Endothelial cell of umbilical vein (primary cell): Measurements from ENCODE around the gene LRP6. TPM values are rescaled to one million over a fixed set of nuclear protein-coding genes. Genes with fewer than 3 reads are reported as not detected.

Source experiments
- BruUV-seq: library from RNA; stranded (reverse); fragments of 400-500 nt; replicated peaks from 2 replicates; lab custom pipeline; 2021; lab: Mats Ljungman, UMichigan
- CTCF ChIA-PET: fragments of 300-600, 350-600 bp; sonication (Branson Sonifier 250); formaldehyde crosslinking; loops from one replicate; lab custom pipeline; 2021; ENCODE audit warnings: antibody characterized with exemption, inconsistent platforms; lab: Charles Lee
- POLR2A ChIA-PET: fragments of 300-600, 350-600 bp; sonication (Branson Sonifier 250); formaldehyde crosslinking; loops from one replicate; lab custom pipeline; 2021; ENCODE audit warnings: antibody characterized with exemption, inconsistent platforms; lab: Charles Lee
- DNase-seq: peaks from one replicate; pipeline ENCODE4 v3.0.0-alpha.2; 2011; ENCODE audit warnings: low read depth, low spot score
- FAIRE-seq: peaks from 2 replicates; lab custom pipeline; 2011; peaks lifted over from hg19 to GRCh38; lab: Jason Lieb, UNC
- H2AFZ ChIP-seq: 2 replicates; pipeline ENCODE4 v1.6.0; 2012; ENCODE audit warnings: low read depth, low read length, control low read depth, inconsistent platforms
- H3K27ac ChIP-seq: 2 replicates; pipeline ENCODE4 v1.5.1; 2011; ENCODE audit warnings: low read depth, mild to moderate bottlenecking, control low read depth, low read length, moderate library complexity; ENCODE audit not compliant: insufficient read depth
- H3K27me3 ChIP-seq, 2 experiments: 2 replicates each; pipeline versions ENCODE4 v1.6.0 to v1.6.1; 2011; ENCODE audit warnings: low read length in 2 of 2, mixed read lengths in 1 of 2; ENCODE audit not compliant: control insufficient read depth in 2 of 2, insufficient read depth in 2 of 2
- H3K36me3 ChIP-seq, 2 experiments: 2 replicates in 1 of 2; 3 replicates in 1 of 2; pipeline ENCODE4 v1.5.1; 2011; ENCODE audit warnings: low read length in 2 of 2, mild to moderate bottlenecking in 1 of 2, moderate library complexity in 1 of 2; ENCODE audit not compliant: control insufficient read depth in 2 of 2, insufficient read depth in 2 of 2; ENCODE audit errors: extremely low read depth in 1 of 2
- H3K4me1 ChIP-seq: 3 replicates; pipeline ENCODE4 v1.5.1; 2011; ENCODE audit warnings: mild to moderate bottlenecking, low read length; ENCODE audit not compliant: control insufficient read depth, insufficient read depth; ENCODE audit errors: extremely low read depth
- H3K4me2 ChIP-seq: 2 replicates; pipeline ENCODE4 v1.6.1; 2011; ENCODE audit warnings: low read length, control low read depth, mixed read lengths; ENCODE audit not compliant: insufficient read depth
- H3K4me3 ChIP-seq, 3 experiments: fragments of 200-600 bp in 1 of 3; sonication (generic), shearing (Covaris generic) in 1 of 3; replicated peaks in 1 of 3; 2 replicates each; pipeline ENCODE4 v1.5.1; 2011 to 2016; ENCODE audit warnings: control low read depth in 3 of 3, low read length in 3 of 3, mild to moderate bottlenecking in 2 of 3, inconsistent platforms in 1 of 3, low read depth in 1 of 3, moderate library complexity in 1 of 3; ENCODE audit not compliant: insufficient read depth in 1 of 3
- H3K79me2 ChIP-seq: 2 replicates; pipeline ENCODE4 v1.6.0; 2012; ENCODE audit warnings: low read length, inconsistent platforms; ENCODE audit not compliant: control insufficient read depth, insufficient read depth
- H3K9ac ChIP-seq: replicated peaks from 2 replicates; pipeline ENCODE3; 2011; ENCODE audit warnings: low read length, control low read depth; ENCODE audit not compliant: insufficient read depth; ENCODE audit errors: extremely low read depth
- H3K9me1 ChIP-seq: replicated peaks from 3 replicates; pipeline ENCODE4 v1.6.0; 2011; ENCODE audit warnings: mild to moderate bottlenecking, low read length; ENCODE audit not compliant: control insufficient read depth, insufficient read depth; ENCODE audit errors: extremely low read depth
- H3K9me3 ChIP-seq: replicated peaks from 2 replicates; pipeline ENCODE4 v1.5.1; 2012; ENCODE audit warnings: low read length, inconsistent platforms; ENCODE audit not compliant: control insufficient read depth, insufficient read depth
- H4K20me1 ChIP-seq: replicated peaks from 2 replicates; pipeline ENCODE3; 2011; ENCODE audit warnings: mild to moderate bottlenecking, low read length; ENCODE audit not compliant: control insufficient read depth, insufficient read depth; ENCODE audit errors: extremely low read depth
- EZH2 ChIP-seq: IDR thresholded peaks from 2 replicates; pipeline ENCODE4 v1.6.1; 2012; ENCODE audit warnings: borderline replicate concordance, low read depth, mild to moderate bottlenecking, moderate library complexity, low read length, inconsistent platforms; ENCODE audit not compliant: severe bottlenecking
- FOS ChIP-seq: IDR thresholded peaks from 2 replicates; pipeline ENCODE4 v1.6.1; 2011; ENCODE audit warnings: mild to moderate bottlenecking, low read length, moderate library complexity, borderline replicate concordance; ENCODE audit not compliant: insufficient read depth
- GATA2 ChIP-seq: IDR thresholded peaks from 2 replicates; pipeline ENCODE4 v1.7.0; 2011; ENCODE audit warnings: low read depth, mild to moderate bottlenecking, moderate library complexity, mixed read lengths, low read length; ENCODE audit not compliant: insufficient read length, insufficient read depth
- JUN ChIP-seq: IDR thresholded peaks from 2 replicates; pipeline ENCODE4 v1.6.1; 2011; ENCODE audit warnings: borderline replicate concordance, low read depth; ENCODE audit not compliant: insufficient read length, insufficient read depth
- MYC ChIP-seq: IDR thresholded peaks from one replicate; pipeline ENCODE4 v1.6.1; 2011; ENCODE audit warnings: mild to moderate bottlenecking, low read depth, low read length
- POLR2A ChIP-seq: IDR thresholded peaks from 2 replicates; pipeline ENCODE4 v1.6.1; 2012; ENCODE audit warnings: low read depth, mild to moderate bottlenecking, control low read depth, low read length
- POLR2AphosphoS5 ChIP-seq: IDR thresholded peaks from 2 replicates; pipeline ENCODE4 v1.6.1; 2012; ENCODE audit warnings: low read depth, mild to moderate bottlenecking, control low read depth, low read length, moderate library complexity; ENCODE audit not compliant: insufficient read depth
- dilution Hi-C: fragments of 300-500 bp; cut with MboI; formaldehyde crosslinking; loops from one replicate; pipeline ENCODE4 v1.15.0; 2019; ENCODE audit warnings: low sequenced_read_pairs; ENCODE audit not compliant: extremely low pct_ligation_motif_present
- intact Hi-C: fragments of 100-400 bp; cut with micrococcal nuclease; formaldehyde crosslinking; loops from one replicate; pipeline ENCODE4 v1.10.0; 2022
- polyA plus RNA-seq, 4 experiments: library from polyadenylated mRNA; depleted of rRNA in 3 of 4; stranded (reverse) in 3 of 4; unstranded in 1 of 4; fragments of >200 nt; gene quantifications; 2 replicates each; pipeline versions ENCODE4 v1.2.1 to v1.2.3, GENCODE V29; 2011 to 2012; ENCODE audit warnings: missing spikeins in 1 of 4
- total RNA-seq: library from RNA; stranded (reverse); gene quantifications from 2 replicates; pipeline ENCODE4 v1.2.3, GENCODE V29; 2021
- TF ChIP-seq, protein P1 (sequence below), 2 donors: IDR thresholded peaks; 1 replicate in 1 of 2; 2 replicates in 1 of 2; pipeline ENCODE4 v1.5.1; 2011; ENCODE audit warnings: low read length in 2 of 2, mild to moderate bottlenecking in 2 of 2, moderate library complexity in 2 of 2, control low read depth in 1 of 2, inconsistent platforms in 1 of 2, low read depth in 1 of 2; ENCODE audit not compliant: insufficient read depth in 1 of 2; ENCODE audit errors: extremely low read depth in 1 of 2
- TF ChIP-seq, protein P2 (sequence below): IDR thresholded peaks from 2 replicates; pipeline ENCODE4 v1.6.1; 2011; ENCODE audit not compliant: insufficient read depth, insufficient read length

Gene LRP6
- total and polyA plus RNA-seq, 2 donors (not counting 3 experiments of a cell fraction or from before 2014, with no cell fraction given), result 28.5 to 41.7 TPM

DNA sequence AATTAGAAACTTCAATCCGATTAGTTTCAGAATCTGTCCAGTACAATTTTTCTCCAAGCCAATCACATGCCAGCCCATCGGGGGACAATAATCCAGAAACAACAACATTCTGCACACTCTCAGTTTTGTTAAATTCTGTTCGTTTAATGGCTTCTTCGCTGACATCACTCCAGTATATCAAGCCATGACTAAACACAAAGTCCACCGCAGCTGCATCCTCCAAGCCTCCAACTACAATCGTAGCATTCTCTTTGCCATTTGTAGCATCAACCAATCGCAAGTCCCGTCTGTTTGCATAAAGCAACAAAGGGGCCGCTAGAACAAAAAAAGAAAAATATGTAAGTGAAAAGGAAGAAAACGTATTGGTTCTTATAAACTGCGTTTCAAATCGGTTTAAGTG lies 22.5 kb downstream of the LRP6 start:
- no peak for FAIRE-seq
- Histone ChIP-seq H3K9me1 (no peaks in the 10 kb centered on the region), H3K9ac (no peak overlapping the region), H3K36me3 (peaks cover 1 to 3% of the 10 kb centered on the region in 2 experiments), H3K79me2 (peaks cover 38% of the 10 kb centered on the region), H3K4me2 (no peak overlapping the region), H4K20me1 (peaks cover 3% of the 10 kb centered on the region), H3K4me1 (peaks cover 6% of the 10 kb centered on the region), H3K27me3 (no peaks in the 10 kb centered on the region), H2AFZ (no peak overlapping the region), H3K4me3 (no peak overlapping the region), H3K27ac (no peak overlapping the region), H3K9me3 (no peaks in the 10 kb centered on the region)
- no TSS peak for BruUV-seq
- TF ChIP-seq POLR2A (no peak), MYC (no peak), FOS (no peak), GATA2 (no peak), POLR2AphosphoS5 (no peak), JUN (no peak), EZH2 (no peak)
- TF ChIP-seq, protein P1, sequence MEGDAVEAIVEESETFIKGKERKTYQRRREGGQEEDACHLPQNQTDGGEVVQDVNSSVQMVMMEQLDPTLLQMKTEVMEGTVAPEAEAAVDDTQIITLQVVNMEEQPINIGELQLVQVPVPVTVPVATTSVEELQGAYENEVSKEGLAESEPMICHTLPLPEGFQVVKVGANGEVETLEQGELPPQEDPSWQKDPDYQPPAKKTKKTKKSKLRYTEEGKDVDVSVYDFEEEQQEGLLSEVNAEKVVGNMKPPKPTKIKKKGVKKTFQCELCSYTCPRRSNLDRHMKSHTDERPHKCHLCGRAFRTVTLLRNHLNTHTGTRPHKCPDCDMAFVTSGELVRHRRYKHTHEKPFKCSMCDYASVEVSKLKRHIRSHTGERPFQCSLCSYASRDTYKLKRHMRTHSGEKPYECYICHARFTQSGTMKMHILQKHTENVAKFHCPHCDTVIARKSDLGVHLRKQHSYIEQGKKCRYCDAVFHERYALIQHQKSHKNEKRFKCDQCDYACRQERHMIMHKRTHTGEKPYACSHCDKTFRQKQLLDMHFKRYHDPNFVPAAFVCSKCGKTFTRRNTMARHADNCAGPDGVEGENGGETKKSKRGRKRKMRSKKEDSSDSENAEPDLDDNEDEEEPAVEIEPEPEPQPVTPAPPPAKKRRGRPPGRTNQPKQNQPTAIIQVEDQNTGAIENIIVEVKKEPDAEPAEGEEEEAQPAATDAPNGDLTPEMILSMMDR (IDR thresholded peaks at IDR 0.05; ENCODE audit: extremely low read depth in 1 of 2, insufficient read depth in 1 of 2, low read depth in 1 of 2, low read length in 2 of 2), result no peak
- TF ChIP-seq, protein P2, sequence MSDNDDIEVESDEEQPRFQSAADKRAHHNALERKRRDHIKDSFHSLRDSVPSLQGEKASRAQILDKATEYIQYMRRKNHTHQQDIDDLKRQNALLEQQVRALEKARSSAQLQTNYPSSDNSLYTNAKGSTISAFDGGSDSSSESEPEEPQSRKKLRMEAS, result no peak
- CTCF ChIA-PET, result interaction anchor here (1.3 kb wide), 1 partner anchor 14 kb away, joined by 4 read pairs; no protein-coding TSS in a partner anchor
- dilution Hi-C loops, result no loop called here
- POLR2A ChIA-PET, result no interaction called here
- intact Hi-C loops, result no loop called here
- no peak for DNase-seq
